ENCODE results near the gene ATXN7L1. TPM values are rescaled to one million over a fixed set of nuclear protein-coding genes. Genes with fewer than 3 reads are reported as not detected.

ATXN7L1 gene
- total RNA-seq, 3 donors from 2014 or later (not counting 1 experiment from before 2014, with no cell fraction given), result 37.5 to 48.6 (median 47.9) TPM

DNA sequence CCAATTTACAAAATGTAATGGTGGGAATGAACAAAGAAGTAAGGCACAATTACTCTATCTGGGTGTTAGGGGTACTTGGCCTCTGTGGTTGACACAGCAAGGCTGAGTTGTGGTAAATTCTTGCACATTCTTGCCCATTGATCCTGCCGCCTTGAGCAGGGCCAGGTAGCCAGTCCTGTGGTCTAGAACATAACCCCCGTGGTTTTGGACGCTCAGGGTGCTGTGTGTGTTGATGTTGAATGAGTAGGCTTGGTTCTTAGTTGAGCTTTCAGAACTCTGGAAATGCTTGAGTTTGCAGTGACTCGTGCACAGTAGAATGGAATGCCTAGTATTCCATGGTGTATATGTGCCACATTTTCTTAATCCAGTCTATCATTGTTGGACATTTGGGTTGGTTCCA lies 44.4 kb upstream of the ATXN7L1 start:
- peak in 1 of 3 donors; percentile 61 for ATAC-seq
- intact Hi-C loops (cut with micrococcal nuclease), result no loop called here
- Histone ChIP-seq H3K27ac (ENCODE audit: low read length) (no peak overlapping the region), H3K4me1 (ENCODE audit: control insufficient read depth, insufficient read depth, low read length) (peaks cover 9% of the 10 kb centered on the region), H3K9me3 (ENCODE audit: control insufficient read depth, insufficient read depth, low read length) (no peaks in the 10 kb centered on the region), H3K36me3 (ENCODE audit: control insufficient read depth, insufficient read depth, low read length) (no peaks in the 10 kb centered on the region), H3K27me3 (ENCODE audit: control insufficient read depth, insufficient read depth, low read length) (no peaks in the 10 kb centered on the region), H3K4me3 (ENCODE audit: low read length) (no peak overlapping the region)
- Mint-ChIP-seq H3K4me1 (peaks cover 16 to 31% of the 10 kb centered on the region in 2 donors), H3K27ac (no peak overlapping the region), H3K27me3 (ENCODE audit: low read depth in 2 of 2) (no peaks in the 10 kb centered on the region), H3K36me3 (peaks cover 12% of the 10 kb centered on the region), H3K9me3 (no peaks in the 10 kb centered on the region), H3K4me3 (no peak overlapping the region)
- WGBS (ENCODE audit: insufficient coverage), result 51% methylated on average over 4 of the region's 4 CpGs
- DNase-seq, result no peak
- TF ChIP-seq, protein P1, sequence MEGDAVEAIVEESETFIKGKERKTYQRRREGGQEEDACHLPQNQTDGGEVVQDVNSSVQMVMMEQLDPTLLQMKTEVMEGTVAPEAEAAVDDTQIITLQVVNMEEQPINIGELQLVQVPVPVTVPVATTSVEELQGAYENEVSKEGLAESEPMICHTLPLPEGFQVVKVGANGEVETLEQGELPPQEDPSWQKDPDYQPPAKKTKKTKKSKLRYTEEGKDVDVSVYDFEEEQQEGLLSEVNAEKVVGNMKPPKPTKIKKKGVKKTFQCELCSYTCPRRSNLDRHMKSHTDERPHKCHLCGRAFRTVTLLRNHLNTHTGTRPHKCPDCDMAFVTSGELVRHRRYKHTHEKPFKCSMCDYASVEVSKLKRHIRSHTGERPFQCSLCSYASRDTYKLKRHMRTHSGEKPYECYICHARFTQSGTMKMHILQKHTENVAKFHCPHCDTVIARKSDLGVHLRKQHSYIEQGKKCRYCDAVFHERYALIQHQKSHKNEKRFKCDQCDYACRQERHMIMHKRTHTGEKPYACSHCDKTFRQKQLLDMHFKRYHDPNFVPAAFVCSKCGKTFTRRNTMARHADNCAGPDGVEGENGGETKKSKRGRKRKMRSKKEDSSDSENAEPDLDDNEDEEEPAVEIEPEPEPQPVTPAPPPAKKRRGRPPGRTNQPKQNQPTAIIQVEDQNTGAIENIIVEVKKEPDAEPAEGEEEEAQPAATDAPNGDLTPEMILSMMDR (IDR thresholded peaks at IDR 0.05), result no peak

DNA sequence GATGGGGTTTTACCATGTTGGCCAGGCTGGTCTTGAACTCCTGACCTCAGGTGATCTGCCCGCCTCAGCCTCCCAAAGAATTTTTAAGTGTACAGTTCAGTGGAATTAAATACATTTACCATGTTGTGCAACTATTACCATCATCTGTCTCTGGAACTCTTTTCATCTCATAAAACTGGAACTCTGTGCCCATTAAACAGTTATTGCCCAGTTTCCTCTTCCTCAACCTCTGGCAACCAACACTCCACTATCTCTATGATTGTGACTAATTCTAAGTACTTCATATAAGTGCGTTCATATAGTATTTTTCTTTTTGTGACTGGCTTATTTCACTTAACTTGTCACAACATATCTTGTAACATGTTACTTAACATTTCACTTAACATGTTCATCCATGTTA lies 41.3 kb upstream of the ATXN7L1 start:
- TF ChIP-seq, protein P1 (IDR thresholded peaks at IDR 0.05), result no peak
- H3K27me3 ChIP-seq (ENCODE audit: control insufficient read depth, insufficient read depth, low read length), result no peaks in the 10 kb centered on the region
- intact Hi-C loops (cut with micrococcal nuclease), result no loop called here
- WGBS (ENCODE audit: insufficient coverage), result 100% methylated on average over 2 of the region's 2 CpGs
- no peak overlapping the region for H3K27ac Mint-ChIP-seq
- H3K4me1 ChIP-seq (ENCODE audit: control insufficient read depth, insufficient read depth, low read length), result peaks cover 3% of the 10 kb centered on the region
- H3K4me1 Mint-ChIP-seq, result peaks cover 5 to 17% of the 10 kb centered on the region in 2 donors
- no peaks in the 10 kb centered on the region for H3K9me3 Mint-ChIP-seq
- no peak for DNase-seq
- no peaks in the 10 kb centered on the region for H3K9me3 ChIP-seq (ENCODE audit: control insufficient read depth, insufficient read depth, low read length)
- peaks cover 23% of the 10 kb centered on the region for H3K36me3 Mint-ChIP-seq
- no peaks in the 10 kb centered on the region for H3K36me3 ChIP-seq (ENCODE audit: control insufficient read depth, insufficient read depth, low read length)
- no peak for ATAC-seq
- no peak overlapping the region for H3K4me3 Mint-ChIP-seq
- H3K27me3 Mint-ChIP-seq (ENCODE audit: low read depth in 2 of 2), result no peaks in the 10 kb centered on the region
- no peak overlapping the region for H3K4me3 ChIP-seq (ENCODE audit: low read length)
- no peak overlapping the region for H3K27ac ChIP-seq (ENCODE audit: low read length)

DNA sequence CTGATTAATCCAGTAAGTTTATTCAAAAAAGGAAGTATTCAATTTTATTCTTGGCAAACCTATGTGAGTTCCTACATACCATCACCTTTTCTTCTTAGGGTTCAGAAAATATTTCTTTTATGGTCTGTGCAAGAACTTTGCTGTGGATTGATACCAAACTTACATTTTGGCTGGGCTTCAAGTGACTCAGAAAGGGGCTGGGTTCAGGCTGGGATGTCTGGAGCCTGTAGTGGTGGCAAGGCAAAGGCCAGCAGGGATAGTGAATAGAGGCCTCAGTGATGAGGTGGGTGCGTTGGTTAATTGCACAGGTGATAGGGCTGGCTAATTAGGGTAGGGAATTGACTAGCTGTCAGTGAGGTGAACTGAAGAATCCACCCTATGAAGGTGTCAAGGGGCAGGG lies 40.2 kb upstream of the ATXN7L1 start:
- Mint-ChIP-seq H3K4me3 (no peak overlapping the region), H3K36me3 (peaks cover 23% of the 10 kb centered on the region), H3K27me3 (ENCODE audit: low read depth in 2 of 2) (no peaks in the 10 kb centered on the region), H3K27ac (no peak overlapping the region), H3K4me1 (peaks cover 5 to 17% of the 10 kb centered on the region in 2 donors), H3K9me3 (no peaks in the 10 kb centered on the region)
- DNase-seq (no peak), ATAC-seq (no peak)
- no peak overlapping the region for H3K4me3 ChIP-seq (ENCODE audit: low read length)
- TF ChIP-seq, protein P1 (IDR thresholded peaks at IDR 0.05), result no peak
- intact Hi-C loops (cut with micrococcal nuclease), result no loop called here
- H3K27ac ChIP-seq (ENCODE audit: low read length), result no peak overlapping the region
- WGBS (ENCODE audit: insufficient coverage), result 91% methylated on average over 1 of the region's 1 CpG
- H3K27me3 ChIP-seq (ENCODE audit: control insufficient read depth, insufficient read depth, low read length), result no peaks in the 10 kb centered on the region
- peaks cover 3% of the 10 kb centered on the region for H3K4me1 ChIP-seq (ENCODE audit: control insufficient read depth, insufficient read depth, low read length)
- H3K9me3 ChIP-seq (ENCODE audit: control insufficient read depth, insufficient read depth, low read length), result no peaks in the 10 kb centered on the region
- H3K36me3 ChIP-seq (ENCODE audit: control insufficient read depth, insufficient read depth, low read length), result peaks cover 2% of the 10 kb centered on the region

DNA sequence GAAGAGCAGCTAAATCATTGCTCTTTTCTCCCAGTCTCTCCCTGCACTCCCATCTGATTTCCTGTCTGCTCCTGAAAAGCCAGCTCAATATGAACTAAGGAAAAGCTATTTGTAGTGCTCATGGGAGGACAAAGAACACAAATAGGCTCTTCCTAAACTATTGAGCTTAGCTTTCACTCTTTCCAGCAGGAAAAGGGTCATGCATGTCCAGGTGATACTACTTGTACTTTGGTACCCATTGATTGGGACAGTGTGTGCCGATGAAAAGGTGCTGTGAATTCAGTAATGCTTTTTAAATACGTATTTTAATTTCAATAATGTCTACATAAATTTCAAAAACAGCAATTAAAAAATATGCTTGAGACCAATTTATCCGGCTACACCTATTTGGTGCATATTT lies 37.5 kb upstream of the ATXN7L1 start:
- Mint-ChIP-seq H3K27me3 (ENCODE audit: low read depth in 2 of 2) (no peaks in the 10 kb centered on the region), H3K4me1 (peaks cover 0 to 6% of the 10 kb centered on the region in 2 donors), H3K4me3 (no peak overlapping the region), H3K9me3 (peaks cover 0 to 2% of the 10 kb centered on the region in 2 donors), H3K36me3 (peaks cover 29% of the 10 kb centered on the region), H3K27ac (no peak overlapping the region)
- ATAC-seq (no peak), DNase-seq (no peak)
- Histone ChIP-seq H3K27me3 (ENCODE audit: control insufficient read depth, insufficient read depth, low read length) (no peaks in the 10 kb centered on the region), H3K4me1 (ENCODE audit: control insufficient read depth, insufficient read depth, low read length) (no peaks in the 10 kb centered on the region), H3K4me3 (ENCODE audit: low read length) (no peak overlapping the region), H3K27ac (ENCODE audit: low read length) (no peak overlapping the region), H3K36me3 (ENCODE audit: control insufficient read depth, insufficient read depth, low read length) (peaks cover 8% of the 10 kb centered on the region), H3K9me3 (ENCODE audit: control insufficient read depth, insufficient read depth, low read length) (peaks cover 4% of the 10 kb centered on the region)
- WGBS (ENCODE audit: insufficient coverage), result 92% methylated on average over 2 of the region's 3 CpGs
- TF ChIP-seq, protein P1 (IDR thresholded peaks at IDR 0.05), result no peak
- intact Hi-C loops (cut with micrococcal nuclease), result no loop called here

All from natural killer cell (primary cell).